ENCODE data around the gene PTPRD.

The PTPRD gene

DNA sequence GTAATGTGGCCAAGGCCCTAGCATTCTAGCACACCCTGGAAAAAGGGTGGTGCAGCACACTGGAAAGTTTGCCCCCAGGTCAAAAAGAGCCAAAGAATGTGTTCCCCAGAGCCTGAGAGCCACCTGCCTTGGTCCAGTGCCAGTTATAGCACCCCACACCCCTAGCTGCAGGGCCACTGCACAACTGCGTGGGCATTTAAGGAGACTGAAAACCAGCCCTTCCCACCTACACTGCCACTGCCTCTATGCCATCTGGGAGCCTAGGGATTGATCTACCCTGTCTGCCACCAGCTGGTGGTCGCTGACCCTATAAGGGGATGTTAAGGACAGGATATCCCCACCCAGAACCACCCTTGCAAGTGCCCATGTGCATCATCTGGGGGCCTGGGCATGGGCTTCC, 38.2 kb upstream of the PTPRD start:
- Histone ChIP-seq H3K4me2 (ENCODE audit: low read depth, low read length, poor library complexity, severe bottlenecking) (no peak overlapping the region), H3K27ac (ENCODE audit: low read depth, low read length) (no peak overlapping the region), H4K20me1 (ENCODE audit: low read depth, low read length) (no peaks in the 10 kb centered on the region), H3K4me3 (ENCODE audit: insufficient read depth, low read length, poor library complexity, severe bottlenecking) (no peak overlapping the region), H3K9me3 (ENCODE audit: insufficient read depth, low read length) (no peaks in the 10 kb centered on the region), H3K27me3 (ENCODE audit: low read length) (no peaks in the 10 kb centered on the region), H3K36me3 (ENCODE audit: low read length) (no peaks in the 10 kb centered on the region), H2AFZ (ENCODE audit: low read depth, low read length, severe bottlenecking) (no peak overlapping the region), H3K79me2 (ENCODE audit: insufficient read depth, low read length) (no peaks in the 10 kb centered on the region), H3K9ac (ENCODE audit: low read length) (no peak overlapping the region), H3K9me2 (replicated peaks; ENCODE audit: insufficient read depth, low read length) (no peaks in the 10 kb centered on the region), H3F3A (ENCODE audit: insufficient read depth) (no peaks in the 10 kb centered on the region)
- no peak for TF ChIP-seq EZH2phosphoT487 (conservative IDR thresholded peaks at IDR 0.05; ENCODE audit: low read length)
- TF ChIP-seq, protein P1, sequence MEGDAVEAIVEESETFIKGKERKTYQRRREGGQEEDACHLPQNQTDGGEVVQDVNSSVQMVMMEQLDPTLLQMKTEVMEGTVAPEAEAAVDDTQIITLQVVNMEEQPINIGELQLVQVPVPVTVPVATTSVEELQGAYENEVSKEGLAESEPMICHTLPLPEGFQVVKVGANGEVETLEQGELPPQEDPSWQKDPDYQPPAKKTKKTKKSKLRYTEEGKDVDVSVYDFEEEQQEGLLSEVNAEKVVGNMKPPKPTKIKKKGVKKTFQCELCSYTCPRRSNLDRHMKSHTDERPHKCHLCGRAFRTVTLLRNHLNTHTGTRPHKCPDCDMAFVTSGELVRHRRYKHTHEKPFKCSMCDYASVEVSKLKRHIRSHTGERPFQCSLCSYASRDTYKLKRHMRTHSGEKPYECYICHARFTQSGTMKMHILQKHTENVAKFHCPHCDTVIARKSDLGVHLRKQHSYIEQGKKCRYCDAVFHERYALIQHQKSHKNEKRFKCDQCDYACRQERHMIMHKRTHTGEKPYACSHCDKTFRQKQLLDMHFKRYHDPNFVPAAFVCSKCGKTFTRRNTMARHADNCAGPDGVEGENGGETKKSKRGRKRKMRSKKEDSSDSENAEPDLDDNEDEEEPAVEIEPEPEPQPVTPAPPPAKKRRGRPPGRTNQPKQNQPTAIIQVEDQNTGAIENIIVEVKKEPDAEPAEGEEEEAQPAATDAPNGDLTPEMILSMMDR (IDR thresholded peaks at IDR 0.05; ENCODE audit: insufficient read depth, low read length, poor library complexity, severe bottlenecking): no peak

DNA sequence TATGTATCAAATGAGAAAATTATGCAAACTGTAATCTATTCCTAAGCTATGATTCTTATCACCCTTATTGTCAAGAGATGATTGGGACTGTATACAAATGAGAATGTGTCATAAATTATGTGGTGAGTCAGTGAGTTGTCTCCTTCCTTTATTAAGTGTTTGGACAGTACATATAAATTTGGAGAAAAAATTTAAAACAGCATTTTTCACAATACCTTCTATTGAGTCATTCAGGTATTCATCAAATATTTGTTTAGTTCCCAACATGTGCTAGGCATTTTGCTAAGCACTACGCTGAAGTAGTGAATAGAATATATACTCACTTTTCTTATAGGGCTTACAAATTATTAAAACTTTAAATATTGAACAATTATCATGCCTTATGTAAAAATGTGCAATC, 36.3 kb upstream of the PTPRD start:
- Histone ChIP-seq H2AFZ (ENCODE audit: low read depth, low read length, severe bottlenecking) (no peak overlapping the region), H3F3A (ENCODE audit: insufficient read depth) (no peaks in the 10 kb centered on the region), H4K20me1 (ENCODE audit: low read depth, low read length) (no peaks in the 10 kb centered on the region), H3K9me3 (ENCODE audit: insufficient read depth, low read length) (no peaks in the 10 kb centered on the region), H3K9ac (ENCODE audit: low read length) (no peak overlapping the region), H3K9me2 (replicated peaks; ENCODE audit: insufficient read depth, low read length) (no peaks in the 10 kb centered on the region), H3K27ac (ENCODE audit: low read depth, low read length) (no peak overlapping the region), H3K4me2 (ENCODE audit: low read depth, low read length, poor library complexity, severe bottlenecking) (no peak overlapping the region), H3K4me3 (ENCODE audit: insufficient read depth, low read length, poor library complexity, severe bottlenecking) (no peak overlapping the region), H3K79me2 (ENCODE audit: insufficient read depth, low read length) (no peaks in the 10 kb centered on the region), H3K27me3 (ENCODE audit: low read length) (no peaks in the 10 kb centered on the region), H3K36me3 (ENCODE audit: low read length) (no peaks in the 10 kb centered on the region)
- TF ChIP-seq, protein P1 (IDR thresholded peaks at IDR 0.05; ENCODE audit: insufficient read depth, low read length, poor library complexity, severe bottlenecking): no peak
- TF ChIP-seq EZH2phosphoT487 (conservative IDR thresholded peaks at IDR 0.05; ENCODE audit: low read length): no peak

DNA sequence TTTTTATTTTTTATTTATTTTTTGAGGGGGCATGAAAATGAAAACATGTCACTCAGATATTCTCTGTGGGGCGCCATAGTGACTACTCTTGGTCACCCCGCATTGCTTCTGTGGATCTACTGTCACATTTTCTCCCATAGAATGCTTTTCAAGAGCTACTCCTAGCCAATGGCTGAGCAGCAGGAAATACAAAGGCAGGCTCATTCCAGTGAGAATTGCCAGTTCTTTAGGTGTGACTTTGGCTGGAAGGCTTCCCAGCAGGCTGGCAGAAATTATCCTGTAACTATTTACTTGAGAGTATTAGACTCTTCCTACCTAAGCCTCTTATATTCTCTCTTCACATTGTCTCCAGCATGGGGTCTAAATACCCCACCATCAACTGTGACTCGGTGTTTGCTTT, 21.0 kb upstream of the PTPRD start:
- H3K27me3 ChIP-seq (ENCODE audit: low read length): no peaks in the 10 kb centered on the region
- H3K9me3 ChIP-seq (ENCODE audit: insufficient read depth, low read length): no peaks in the 10 kb centered on the region
- no peak overlapping the region for H3K4me3 ChIP-seq (ENCODE audit: insufficient read depth, low read length, poor library complexity, severe bottlenecking)
- H4K20me1 ChIP-seq (ENCODE audit: low read depth, low read length): no peaks in the 10 kb centered on the region
- H3K36me3 ChIP-seq (ENCODE audit: low read length): no peaks in the 10 kb centered on the region
- H3F3A ChIP-seq (ENCODE audit: insufficient read depth): no peaks in the 10 kb centered on the region
- H3K4me2 ChIP-seq (ENCODE audit: low read depth, low read length, poor library complexity, severe bottlenecking): no peak overlapping the region
- no peaks in the 10 kb centered on the region for H3K79me2 ChIP-seq (ENCODE audit: insufficient read depth, low read length)
- H2AFZ ChIP-seq (ENCODE audit: low read depth, low read length, severe bottlenecking): no peak overlapping the region
- H3K27ac ChIP-seq (ENCODE audit: low read depth, low read length): no peak overlapping the region
- H3K9ac ChIP-seq (ENCODE audit: low read length): no peak overlapping the region
- H3K9me2 ChIP-seq (replicated peaks; ENCODE audit: insufficient read depth, low read length): no peaks in the 10 kb centered on the region
- TF ChIP-seq EZH2phosphoT487 (conservative IDR thresholded peaks at IDR 0.05; ENCODE audit: low read length): no peak
- TF ChIP-seq, protein P1 (IDR thresholded peaks at IDR 0.05; ENCODE audit: insufficient read depth, low read length, poor library complexity, severe bottlenecking): no peak
